T-helper 1 cell (primary cell): Measurements from ENCODE around the gene ANK2.
A peak's percentile ranks its signal among the peaks of the same experiment; 100 is the strongest.

Experiments
- DNase-seq, 5 donors: peaks; one replicate each; pipeline ENCODE4 v3.0.0-alpha.2; 2012 to 2020

The ANK2 gene

DNA sequence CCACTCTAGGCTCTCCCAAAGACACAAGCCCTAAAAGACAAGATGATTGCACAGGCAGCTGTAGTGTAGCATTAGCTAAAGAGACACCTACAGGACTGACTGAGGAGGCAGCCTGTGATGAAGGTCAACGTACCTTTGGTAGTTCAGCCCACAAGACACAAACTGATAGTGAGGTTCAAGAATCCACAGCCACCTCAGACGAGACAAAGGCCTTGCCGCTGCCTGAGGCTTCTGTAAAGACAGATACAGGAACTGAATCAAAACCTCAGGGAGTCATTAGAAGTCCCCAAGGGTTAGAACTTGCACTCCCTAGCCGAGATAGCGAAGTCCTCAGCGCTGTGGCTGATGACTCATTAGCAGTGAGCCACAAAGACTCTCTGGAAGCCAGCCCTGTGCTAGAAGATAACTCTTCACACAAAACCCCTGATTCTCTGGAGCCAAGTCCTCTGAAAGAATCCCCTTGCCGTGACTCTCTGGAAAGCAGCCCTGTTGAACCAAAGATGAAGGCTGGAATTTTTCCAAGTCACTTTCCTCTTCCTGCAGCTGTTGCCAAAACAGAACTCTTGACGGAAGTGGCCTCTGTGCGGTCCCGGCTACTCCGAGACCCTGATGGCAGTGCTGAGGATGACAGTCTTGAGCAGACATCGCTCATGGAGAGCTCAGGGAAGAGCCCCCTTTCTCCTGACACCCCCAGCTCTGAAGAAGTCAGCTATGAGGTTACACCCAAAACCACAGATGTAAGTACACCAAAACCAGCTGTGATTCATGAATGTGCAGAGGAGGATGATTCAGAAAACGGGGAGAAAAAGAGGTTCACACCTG lies 306.3 kb downstream of the ANK2 start:
- DNase-seq: peak in 4 of 5 donors; percentile 18 to 79 (median 30)

DNA sequence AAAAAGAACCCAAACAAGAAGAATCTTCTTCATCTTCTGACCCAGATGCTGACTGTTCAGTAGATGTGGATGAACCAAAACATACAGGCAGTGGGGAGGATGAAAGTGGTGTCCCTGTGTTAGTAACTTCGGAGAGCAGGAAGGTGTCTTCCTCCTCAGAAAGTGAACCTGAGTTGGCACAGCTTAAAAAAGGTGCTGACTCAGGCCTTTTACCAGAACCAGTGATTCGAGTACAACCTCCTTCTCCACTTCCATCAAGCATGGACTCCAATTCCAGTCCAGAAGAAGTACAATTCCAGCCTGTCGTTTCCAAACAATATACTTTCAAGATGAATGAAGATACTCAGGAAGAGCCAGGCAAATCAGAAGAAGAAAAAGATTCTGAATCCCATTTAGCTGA lies 307.0 kb downstream of the ANK2 start:
- DNase-seq: no peak

GRCh38 chr4:113358784-113359183 lies 309.3 kb downstream of the ANK2 start:
- DNase-seq: no peak

- DNase-seq: no peak
Observed at GRCh38 chr4:113365377-113365776, 315.9 kb downstream of the ANK2 start.

DNA sequence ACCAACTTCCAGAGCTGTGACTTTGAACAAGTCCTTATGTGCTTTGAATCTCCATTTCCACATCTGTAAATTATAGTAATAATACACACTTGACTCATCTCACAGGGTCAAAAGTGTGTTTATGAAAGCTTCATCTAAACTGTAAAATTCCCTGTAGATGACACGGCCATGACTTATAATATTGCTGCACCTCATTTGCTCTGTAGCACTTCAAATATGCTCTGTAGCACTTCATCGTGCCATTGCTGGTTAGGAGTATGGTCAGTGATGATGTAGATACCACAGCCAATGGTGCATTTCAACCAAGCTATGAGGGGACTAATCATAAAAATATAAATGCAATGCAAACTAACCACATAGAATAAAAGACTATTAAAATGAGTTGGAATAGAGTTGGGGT lies 318.6 kb downstream of the ANK2 start:
- DNase-seq: no peak

DNA sequence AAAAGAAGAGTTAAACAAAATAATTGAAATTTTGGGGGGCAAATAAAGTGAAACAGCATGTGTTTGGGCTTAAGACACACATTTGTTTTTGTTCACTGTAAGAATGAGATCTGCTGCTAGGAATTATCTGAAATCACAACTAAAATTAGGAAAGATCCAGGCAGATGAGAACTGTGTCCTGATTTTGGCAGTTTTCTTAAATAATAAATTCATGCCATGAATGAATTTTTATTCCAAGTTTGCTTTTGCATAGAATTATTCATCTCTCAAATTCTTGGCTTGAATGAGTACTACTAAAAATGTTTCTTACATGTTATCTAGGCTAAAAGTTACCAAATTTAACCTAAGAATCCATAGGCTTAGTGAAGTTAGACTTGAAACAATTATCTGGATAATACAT lies 321.7 kb downstream of the ANK2 start:
- DNase-seq: no peak

DNA sequence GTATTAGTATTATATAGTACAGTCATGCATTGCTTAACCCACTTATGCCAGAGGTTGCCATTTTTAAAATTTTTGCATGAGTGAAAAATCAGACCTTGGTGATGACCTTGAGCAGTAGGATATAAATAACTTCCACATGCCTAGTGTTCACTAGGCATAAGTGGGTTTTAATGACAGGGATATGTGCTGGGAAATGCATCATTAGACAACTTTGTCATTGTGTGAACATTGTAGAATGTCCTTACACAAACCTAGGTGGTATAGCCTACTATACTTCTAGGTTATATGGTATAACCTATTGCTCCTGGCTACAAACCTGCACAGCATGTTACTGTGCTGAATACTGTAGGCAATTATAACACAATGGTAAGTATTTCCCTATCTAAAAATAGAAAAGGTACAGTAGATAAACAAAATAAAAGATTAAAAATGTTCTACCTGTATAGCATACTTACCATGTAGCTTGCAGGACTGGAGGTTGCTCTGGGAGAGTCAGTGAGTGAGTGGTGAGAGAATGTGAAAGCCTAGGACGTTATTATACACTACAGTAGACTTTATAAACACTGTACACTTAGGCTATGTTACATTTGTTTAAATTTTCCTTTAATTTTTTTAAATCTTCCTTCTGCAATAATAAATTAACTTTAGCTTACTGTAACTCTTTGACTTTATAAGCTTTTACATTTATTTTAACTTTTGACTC lies 326.7 kb downstream of the ANK2 start:
- no peak for DNase-seq

- DNase-seq: no peak
Observed at GRCh38 chr4:113378836-113379235, 329.4 kb downstream of the ANK2 start.

- DNase-seq: no peak
Observed at GRCh38 chr4:113382704-113383103, 333.3 kb downstream of the ANK2 start.

- no peak for DNase-seq
Observed at GRCh38 chr4:113383111-113383785, 333.8 kb downstream of the ANK2 start.

GRCh38 chr4:113384600-113384999 lies 335.1 kb downstream of the ANK2 start:
- no peak for DNase-seq

DNA sequence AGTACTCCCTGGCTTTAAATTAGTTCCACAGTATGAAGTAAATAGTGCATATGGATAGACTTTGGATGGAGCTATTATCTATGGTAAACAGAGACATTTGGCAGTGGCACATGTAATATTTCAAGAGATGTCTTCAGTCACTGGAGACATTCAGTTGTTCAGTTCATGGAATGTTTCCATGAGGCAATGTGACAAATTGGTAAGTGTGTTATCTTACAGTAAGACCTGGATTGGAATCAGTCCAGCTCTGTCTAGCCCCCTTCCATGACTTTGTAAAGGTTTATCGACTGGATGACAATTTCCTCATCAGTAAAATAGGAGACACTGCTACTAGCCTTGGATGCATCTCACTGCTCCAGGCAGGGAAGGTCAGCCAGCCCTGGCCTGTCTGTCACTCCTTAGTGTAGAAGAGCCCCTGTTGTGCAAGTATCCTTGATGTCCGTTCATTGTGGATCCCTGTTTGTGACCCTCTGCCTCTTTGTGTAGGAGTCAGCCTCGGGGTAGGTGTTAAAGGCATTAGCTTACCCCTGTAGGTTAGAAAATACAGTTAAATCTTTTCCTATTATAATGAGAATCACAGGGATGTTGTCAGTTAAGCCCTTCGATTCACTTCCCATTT lies 335.9 kb downstream of the ANK2 start:
- no peak for DNase-seq

GRCh38 chr4:113389160-113389559 lies 339.7 kb downstream of the ANK2 start:
- no peak for DNase-seq

- DNase-seq: no peak
Observed at GRCh38 chr4:113390850-113391249, 341.4 kb downstream of the ANK2 start.

- DNase-seq: no peak
Observed at GRCh38 chr4:113394108-113394729, 344.8 kb downstream of the ANK2 start.

GRCh38 chr4:113394730-113395530 lies 345.5 kb downstream of the ANK2 start:
- peak in 4 of 5 donors; percentile 14 to 71 (median 43) for DNase-seq

DNA sequence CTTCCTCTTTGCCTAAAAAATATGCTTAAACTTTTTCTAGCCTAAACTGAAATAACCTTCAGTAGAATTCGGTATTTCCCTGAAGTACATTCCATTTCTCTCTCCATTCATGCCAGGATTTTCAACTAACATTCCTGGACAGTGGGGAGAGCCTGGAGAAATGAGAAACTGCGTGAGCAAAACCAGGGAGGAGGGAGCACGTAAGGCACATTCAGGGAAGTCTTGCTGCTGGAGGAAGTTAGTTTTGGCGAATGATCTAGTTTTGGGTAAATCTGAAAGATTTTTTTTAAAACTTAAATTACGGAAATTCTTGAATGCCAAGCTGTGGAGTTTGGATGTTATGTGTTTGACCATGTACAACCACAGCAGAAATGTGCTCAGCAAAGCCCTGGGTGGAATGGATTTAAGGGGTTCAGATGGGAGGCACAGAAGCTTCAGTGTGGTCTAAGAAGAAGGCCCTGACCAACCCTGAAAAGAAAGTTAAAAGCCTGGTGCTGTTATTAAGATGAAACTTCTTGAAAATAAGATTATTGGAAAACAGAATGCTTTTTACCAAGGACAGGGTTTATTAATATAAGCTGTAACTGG lies 347.8 kb downstream of the ANK2 start:
- no peak for DNase-seq

DNA sequence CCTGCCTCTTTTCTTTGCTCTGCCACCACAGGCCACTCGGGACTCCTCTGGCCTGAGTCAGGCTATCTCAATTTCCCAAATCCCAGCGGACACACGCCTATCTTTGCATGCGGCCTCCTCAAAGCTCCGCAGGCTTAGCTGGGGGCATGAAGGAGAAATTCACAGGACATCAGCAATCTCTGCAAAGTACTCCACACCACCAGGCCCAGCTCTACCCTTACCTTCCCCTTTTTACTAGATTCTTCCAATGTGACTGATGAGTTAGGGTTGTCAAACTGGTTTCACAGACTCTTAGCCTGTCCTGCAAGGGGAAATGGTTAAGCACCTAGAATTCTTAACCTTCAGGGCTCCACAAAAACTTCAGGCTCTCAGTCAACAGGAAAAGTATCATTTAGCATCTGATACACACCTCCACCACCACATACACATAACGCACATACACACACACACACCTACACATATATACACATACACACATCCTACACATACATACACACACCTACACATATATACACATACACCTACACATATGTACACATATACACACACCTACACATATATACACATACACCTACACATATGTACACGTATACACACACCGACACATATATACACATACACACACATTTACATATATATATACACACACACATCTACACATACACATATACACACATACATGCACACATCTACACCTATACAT lies 349.1 kb downstream of the ANK2 start:
- no peak for DNase-seq

GRCh38 chr4:113404167-113404571 lies 354.7 kb downstream of the ANK2 start:
- DNase-seq: no peak

DNA sequence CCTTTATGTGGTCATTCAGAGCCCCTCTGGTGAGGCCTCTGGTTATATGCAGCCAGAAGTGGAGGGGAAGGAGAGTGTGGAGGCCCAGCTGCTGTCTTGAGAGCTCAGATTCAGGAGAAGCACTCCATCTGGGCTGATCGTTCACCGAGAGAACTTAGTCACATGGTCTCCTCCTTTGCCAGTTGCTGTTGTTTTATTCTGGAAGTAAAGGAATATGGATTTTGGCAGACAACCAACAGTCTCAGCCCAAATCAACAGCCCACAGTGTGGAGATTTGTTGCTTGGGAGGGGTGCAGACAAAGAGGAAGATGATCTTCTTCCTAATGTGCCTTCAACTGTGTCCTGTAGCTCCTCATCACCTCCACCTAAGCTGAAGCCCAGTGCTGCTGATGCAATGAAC lies 355.4 kb downstream of the ANK2 start:
- no peak for DNase-seq
